Fibroblast of skin of left biceps (primary cell): ENCODE results near the gene ENSA.
A peak's percentile ranks its signal among the peaks of the same experiment; 100 is the strongest.
"Not testable (repeated sequence)": the region's sequence is repeated elsewhere in the genome, so short reads cannot be mapped to it uniquely, and the experiment has no call there.

Experiments used
- DNase-seq, 2 experiments: peaks; one replicate each; pipeline ENCODE4 v3.0.0-alpha.2; 2013; ENCODE audit warnings: low read depth in 2 of 2

ENSA gene

DNA sequence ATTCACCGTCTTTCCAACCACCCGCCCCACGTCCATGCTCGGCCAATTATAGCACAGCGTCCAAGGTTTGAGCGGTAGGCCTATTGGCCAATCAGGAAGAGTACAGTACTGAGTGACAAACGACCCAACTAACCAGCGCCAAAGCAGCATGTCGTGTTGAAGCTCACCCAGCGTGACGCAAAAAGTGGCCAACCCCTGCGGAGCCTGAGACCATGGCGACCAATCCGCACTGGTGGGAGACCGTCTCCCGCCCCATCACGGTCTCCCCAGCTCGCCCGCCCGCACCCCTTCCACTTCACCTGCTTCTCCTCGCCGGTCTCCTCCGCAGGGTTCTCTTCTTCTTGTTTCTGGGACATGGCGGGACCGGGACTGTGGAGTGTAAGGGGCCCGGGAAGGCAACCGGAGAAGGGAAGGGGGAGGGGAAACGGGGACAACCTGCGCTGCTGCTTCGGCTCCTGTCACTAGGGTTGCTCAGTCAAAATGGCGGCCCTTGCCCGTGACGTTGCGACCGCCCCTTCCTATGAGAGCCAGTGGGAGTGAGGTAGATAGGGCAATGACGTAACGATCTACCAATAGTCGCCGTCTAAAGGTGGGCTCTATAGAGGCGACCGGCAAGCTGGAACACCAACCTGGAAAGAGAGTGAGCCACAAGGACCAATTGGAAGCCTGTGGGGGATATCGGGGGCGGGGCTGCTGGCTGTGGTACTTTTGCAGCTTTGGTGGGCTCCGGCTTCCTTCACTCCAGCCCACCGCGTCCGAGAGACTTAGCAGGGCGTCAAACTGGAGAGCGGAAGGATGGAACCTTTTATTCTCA lies at the start of gene ENSA:
Gene ENSA (minus strand): TSS at position 498 of the 814 bp plus-strand sequence. CDS start 142 bp downstream, at position 356.
- DNase-seq, result peak; percentile 99

GRCh38 chr1:150678988-150679387 lies 49.6 kb upstream of the ENSA start:
- DNase-seq, result no peak

GRCh38 chr1:150674881-150675280 lies 45.5 kb upstream of the ENSA start:
- DNase-seq, result no peak

GRCh38 chr1:150663321-150663720 lies 33.9 kb upstream of the ENSA start:
- DNase-seq, result no peak

GRCh38 chr1:150662811-150663210 lies 33.4 kb upstream of the ENSA start:
- no peak for DNase-seq

- DNase-seq, result no peak
Observed at GRCh38 chr1:150661156-150661555, 31.7 kb upstream of the ENSA start.

DNA sequence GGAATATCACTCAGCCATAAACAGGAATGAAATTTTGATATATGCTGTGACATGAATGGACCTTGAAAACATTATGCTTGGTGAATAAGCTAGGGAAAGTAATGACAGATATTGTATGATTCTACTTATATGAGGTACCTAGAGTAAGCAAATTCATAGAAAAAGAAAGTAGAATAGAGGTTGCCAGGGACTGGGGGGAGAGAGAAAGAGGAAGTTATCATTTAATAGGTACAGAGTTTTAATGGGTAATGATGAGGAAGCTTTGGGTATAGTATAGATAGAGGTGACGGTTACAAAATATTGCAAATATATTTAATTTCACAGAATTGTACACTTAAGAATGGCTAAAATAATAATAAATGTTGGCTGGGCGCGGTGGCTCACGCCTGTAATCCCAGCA lies 31.2 kb upstream of the ENSA start:
- DNase-seq, result no peak

GRCh38 chr1:150657064-150657463 lies 27.7 kb upstream of the ENSA start:
- DNase-seq, result not testable (repeated sequence)

- not testable (repeated sequence) for DNase-seq
Observed at GRCh38 chr1:150654635-150655034, 25.2 kb upstream of the ENSA start.

GRCh38 chr1:150650193-150650592 lies 20.8 kb upstream of the ENSA start:
- DNase-seq, result no peak

DNA sequence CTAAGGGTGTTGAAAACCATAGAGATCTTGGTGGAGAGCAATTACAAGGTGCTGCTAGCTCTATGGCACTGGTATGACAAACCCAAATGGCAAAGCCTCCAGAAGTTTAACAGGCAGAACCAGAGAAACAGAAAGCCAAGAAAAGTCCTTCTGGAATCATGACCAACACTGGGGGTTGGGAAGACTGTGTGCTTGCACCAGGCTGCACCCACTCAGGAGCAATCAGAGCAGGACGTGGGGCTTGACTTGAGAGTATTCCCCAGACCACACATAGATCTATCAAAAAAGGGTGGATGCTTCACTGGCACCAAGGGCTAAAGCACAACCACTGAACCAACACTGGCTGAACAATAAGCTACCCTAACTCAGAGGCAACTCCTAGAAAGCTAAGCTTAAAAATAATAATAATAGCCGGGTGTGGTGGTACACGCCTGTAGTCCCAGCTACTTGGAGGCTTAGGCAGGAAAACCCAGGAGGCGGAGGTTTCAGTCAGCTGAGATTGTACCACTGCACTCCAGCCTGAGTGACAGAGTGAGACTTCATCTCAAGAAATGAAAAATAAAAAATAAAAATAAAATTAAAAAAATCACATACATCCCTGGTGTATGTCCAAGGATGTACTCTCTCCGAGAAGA lies 20.1 kb upstream of the ENSA start:
- DNase-seq, result no peak

GRCh38 chr1:150642296-150642695 lies 12.9 kb upstream of the ENSA start:
- DNase-seq, result no peak

- DNase-seq, result not testable (repeated sequence)
Observed at GRCh38 chr1:150641126-150641815, 11.9 kb upstream of the ENSA start.

GRCh38 chr1:150638430-150638829 lies 9.0 kb upstream of the ENSA start:
- DNase-seq, result not testable (repeated sequence)

DNA sequence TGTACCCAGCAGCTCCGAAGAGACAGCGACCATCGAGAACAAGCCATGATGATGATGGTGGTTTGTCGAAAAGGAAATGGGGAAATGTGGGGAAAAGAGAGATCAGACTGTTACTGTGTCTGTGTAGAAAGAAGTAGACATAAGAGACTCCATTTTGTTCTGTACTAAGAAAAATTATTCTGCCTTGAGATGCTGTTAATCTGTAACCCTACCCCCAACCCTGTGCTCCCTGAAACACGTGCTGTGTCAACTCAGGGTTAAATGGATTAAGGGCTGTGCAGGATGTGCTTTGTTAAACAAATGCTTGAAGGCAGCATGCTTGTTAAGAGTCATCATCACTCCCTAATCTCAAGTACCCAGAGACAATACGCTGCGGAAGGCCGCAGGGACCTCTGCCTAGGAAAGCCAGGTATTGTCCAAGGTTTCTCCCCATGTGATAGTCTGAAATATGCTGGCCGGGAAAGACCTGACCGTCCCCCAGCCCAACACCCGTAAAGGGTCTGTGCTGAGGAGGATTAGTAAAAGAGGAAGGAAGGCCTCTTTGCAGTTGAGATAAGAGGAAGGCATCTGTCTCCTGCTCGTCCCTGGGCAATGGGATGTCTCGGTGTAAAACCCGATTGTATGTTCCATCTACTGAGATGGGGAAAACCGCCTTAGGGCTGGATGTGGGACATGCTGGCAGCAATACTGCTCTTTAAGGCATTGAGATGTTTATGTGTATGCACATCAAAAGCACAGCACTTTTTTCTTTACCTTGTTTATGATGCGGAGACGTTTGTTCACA lies 5.6 kb upstream of the ENSA start:
- not testable (repeated sequence) for DNase-seq

DNA sequence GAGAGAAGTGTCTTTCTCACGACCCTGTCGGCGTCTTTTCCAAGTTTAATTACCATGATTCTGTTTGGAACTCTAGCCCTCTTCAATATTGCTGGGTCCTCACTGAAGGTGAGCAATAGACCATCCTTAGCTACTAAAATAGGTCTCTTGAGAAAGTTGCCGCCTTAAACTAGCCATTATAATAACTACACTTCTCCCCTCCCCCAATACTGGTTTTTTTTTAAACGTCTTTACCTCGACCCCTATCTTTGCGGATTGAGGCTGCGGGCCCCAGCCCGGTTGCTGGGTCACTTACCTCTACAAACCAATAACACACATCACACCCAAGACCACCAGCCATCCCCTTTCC lies 672 bp downstream of the ENSA start:
- DNase-seq, result no peak

DNA sequence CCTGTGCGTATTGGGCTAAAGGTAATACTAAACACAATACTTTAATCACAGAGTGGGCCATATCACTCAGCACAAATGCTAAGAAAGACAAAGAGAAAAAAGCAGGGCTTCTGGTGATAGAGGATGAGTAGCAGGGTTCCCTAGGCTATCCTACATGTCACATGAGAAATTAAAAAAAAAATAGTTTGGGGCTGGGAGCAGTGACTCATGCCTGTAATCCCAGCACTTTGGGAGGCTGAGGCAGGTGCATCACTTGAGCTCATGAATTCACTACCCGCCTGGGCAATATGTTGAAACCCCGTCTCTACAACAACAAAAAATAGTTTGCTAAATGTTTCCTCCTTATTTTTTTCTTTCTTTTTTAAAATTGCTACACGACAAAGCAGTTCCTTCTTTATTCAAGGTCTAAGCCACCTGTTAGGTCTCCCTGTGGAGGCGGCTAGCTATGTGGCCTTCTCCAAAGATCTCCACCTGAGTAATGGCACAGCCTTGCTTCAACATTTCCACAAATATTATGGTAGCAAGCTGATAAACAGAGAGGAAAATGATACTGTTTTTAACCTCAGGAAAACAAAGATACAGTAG lies 1.5 kb downstream of the ENSA start:
- DNase-seq, result no peak

DNA sequence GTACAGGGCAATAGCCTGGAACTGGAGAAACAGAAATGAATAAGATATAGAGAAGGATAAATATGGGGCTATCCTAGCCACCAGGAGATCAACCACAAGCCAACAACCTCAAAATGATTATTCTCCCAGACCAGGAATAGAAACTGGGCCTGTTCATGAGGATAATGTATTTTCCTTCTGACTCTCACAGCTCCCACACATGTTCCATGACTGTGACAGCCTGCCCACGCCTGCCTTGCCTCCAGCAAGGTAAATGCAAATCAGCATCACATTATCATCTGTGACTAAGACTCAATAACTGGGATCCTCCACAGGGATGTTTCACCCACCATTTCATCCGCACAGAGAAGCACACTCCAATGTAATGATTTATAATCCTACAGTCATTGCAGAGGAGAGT lies 3.3 kb downstream of the ENSA start:
- no peak for DNase-seq

- not testable (repeated sequence) for DNase-seq
Observed at GRCh38 chr1:150624546-150624945, 4.9 kb downstream of the ENSA start.

- not testable (repeated sequence) for DNase-seq
Observed at GRCh38 chr1:150624134-150624533, 5.3 kb downstream of the ENSA start.

- DNase-seq, result no peak
Observed at GRCh38 chr1:150622303-150622975, 7.0 kb downstream of the ENSA start.
